Activated CD4-positive, alpha-beta T cell treated with anti-CD3 and anti-CD28 coated beads, Interleukin-2, amount 10 ng/mL, durations not matched to agents 24 days and 14 days (primary cell): ENCODE measurements around the gene C16orf86. TPM values are rescaled to one million over a fixed set of nuclear protein-coding genes. Genes with fewer than 3 reads are reported as not detected.

Source experiments
- DNase-seq: peaks from one replicate; pipeline ENCODE4 v3.0.0; 2022
- H3K27ac Mint-ChIP-seq: one replicate; pipeline ENCODE4 v1.8.0; 2022; ENCODE audit warnings: mild to moderate bottlenecking, mixed read lengths
- H3K27me3 Mint-ChIP-seq: one replicate; pipeline ENCODE4 v1.8.0; 2022; ENCODE audit warnings: mixed read lengths
- H3K36me3 Mint-ChIP-seq: one replicate; pipeline ENCODE4 v1.8.0; 2022; ENCODE audit warnings: low read depth, mild to moderate bottlenecking, mixed read lengths
- H3K4me1 Mint-ChIP-seq: one replicate; pipeline ENCODE4 v1.8.0; 2021; ENCODE audit warnings: mixed read lengths
- H3K4me3 Mint-ChIP-seq: one replicate; pipeline ENCODE4 v1.8.0; 2022; ENCODE audit warnings: mild to moderate bottlenecking, moderate library complexity, mixed read lengths
- H3K9me3 Mint-ChIP-seq: one replicate; pipeline ENCODE4 v1.8.0; 2021; ENCODE audit warnings: mixed read lengths
- intact Hi-C: fragments of 100-400 bp; cut with micrococcal nuclease; formaldehyde crosslinking; loops from one replicate; pipeline ENCODE4 v1.15.1; 2023
- total RNA-seq: library from RNA; stranded (reverse); gene quantifications from 2 replicates; pipeline ENCODE4 v1.2.3, GENCODE V29; 2022

The C16orf86 gene, protein sequence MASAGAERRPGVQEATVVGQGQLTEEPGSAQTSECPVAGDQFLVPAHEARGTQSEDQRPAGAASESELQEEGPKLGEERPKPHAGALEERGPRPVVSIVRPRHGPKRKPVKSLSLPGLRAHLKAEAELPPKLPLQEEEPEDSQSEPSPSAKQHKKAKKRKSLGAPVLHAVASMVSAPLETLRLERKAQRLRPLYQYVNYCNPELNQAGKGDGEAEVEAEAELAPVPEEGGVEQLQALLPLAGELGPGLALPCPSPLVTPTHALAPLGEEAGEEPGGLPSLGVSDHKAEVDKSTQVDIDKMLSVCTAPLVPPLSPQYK
- total RNA-seq = 0.68 and 1.5 TPM in 2 replicates

DNA sequence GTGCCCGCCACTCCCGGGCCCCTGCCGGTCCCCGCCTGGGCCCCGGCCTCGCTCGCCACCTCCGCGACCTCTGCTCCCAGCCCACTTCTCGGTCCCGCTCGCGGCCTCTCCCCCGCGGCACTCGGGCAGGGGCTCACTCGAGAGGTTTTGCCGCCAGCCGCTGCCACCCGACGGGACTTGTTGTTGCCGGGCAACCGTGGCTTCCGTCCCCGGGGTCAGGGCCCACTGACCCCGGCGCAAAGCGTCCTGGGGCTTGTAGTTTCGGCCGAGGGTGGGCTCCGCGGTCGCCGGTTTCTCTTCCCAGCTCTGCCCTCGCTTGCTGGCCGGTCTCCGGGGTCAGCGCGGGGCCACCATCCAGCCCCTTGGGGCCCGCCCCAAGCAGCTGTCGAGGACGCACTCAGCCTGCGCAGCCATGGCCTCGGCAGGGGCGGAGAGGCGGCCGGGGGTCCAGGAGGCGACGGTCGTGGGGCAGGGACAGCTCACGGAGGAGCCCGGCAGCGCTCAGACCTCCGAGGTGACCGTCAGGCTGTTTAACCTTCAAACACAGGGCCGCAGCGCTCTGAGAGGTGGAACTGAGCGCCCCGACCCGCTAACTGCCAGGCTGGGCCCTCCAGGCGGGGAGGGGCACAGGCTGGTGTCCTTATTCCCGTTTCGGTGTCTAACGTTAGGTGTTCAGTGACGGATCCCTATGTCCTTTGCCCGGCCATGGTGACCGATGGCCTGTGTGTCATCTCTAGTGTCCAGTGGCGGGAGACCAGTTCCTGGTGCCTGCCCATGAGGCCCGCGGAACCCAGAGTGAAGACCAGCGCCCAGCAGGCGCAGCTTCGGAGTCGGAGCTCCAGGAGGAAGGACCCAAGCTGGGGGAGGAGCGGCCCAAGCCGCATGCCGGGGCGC, at the start of gene C16orf86, which contains the start of gene ENKD1:
Gene C16orf86 (plus strand): TSS at position 256 of the 894 bp plus-strand sequence. CDS start 157 bp downstream, at position 413.
Gene ENKD1 (minus strand): TSS at position 192 of the 894 bp plus-strand sequence. CDS start 308 bp downstream, outside the sequence.
- DNase-seq = peak; percentile 95
- peaks cover 21% of the 10 kb centered on the region for H3K4me1 Mint-ChIP-seq
- H3K36me3 Mint-ChIP-seq = peaks cover 6% of the 10 kb centered on the region
- H3K4me3 Mint-ChIP-seq = peak within 1 kb of the TSS; percentile 91
- no peaks in the 10 kb centered on the region for H3K9me3 Mint-ChIP-seq
- H3K27me3 Mint-ChIP-seq = no peaks in the 10 kb centered on the region
- intact Hi-C loops = loop anchor here (2.0 to 10.0 kb wide), 3 partner anchors 52 to 1668 kb away; partner anchors contain the start of genes COG8, CTRL, GFOD2 and NIP7
- H3K27ac Mint-ChIP-seq = peak within 1 kb of the TSS; percentile 84

DNA sequence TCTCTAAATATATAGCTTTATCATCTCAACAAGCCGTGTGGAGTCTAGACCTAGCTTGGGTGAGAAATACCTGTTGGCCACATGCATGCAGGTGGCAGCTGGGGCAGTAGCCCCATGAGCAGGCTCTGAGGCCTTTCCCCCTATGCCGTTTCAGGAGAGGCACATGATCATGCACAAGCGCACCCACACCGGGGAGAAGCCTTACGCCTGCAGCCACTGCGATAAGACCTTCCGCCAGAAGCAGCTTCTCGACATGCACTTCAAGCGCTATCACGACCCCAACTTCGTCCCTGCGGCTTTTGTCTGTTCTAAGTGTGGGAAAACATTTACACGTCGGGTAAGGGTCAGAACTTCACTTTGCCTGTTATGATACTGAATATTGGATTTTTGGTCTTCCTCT, 38.4 kb upstream of the C16orf86 start:
- Mint-ChIP-seq H3K4me3 (no peak overlapping the region), H3K4me1 (no peaks in the 10 kb centered on the region), H3K27me3 (no peaks in the 10 kb centered on the region), H3K9me3 (no peaks in the 10 kb centered on the region), H3K27ac (no peak overlapping the region), H3K36me3 (peaks cover 52% of the 10 kb centered on the region)
- intact Hi-C loops = no loop called here
- DNase-seq = no peak

DNA sequence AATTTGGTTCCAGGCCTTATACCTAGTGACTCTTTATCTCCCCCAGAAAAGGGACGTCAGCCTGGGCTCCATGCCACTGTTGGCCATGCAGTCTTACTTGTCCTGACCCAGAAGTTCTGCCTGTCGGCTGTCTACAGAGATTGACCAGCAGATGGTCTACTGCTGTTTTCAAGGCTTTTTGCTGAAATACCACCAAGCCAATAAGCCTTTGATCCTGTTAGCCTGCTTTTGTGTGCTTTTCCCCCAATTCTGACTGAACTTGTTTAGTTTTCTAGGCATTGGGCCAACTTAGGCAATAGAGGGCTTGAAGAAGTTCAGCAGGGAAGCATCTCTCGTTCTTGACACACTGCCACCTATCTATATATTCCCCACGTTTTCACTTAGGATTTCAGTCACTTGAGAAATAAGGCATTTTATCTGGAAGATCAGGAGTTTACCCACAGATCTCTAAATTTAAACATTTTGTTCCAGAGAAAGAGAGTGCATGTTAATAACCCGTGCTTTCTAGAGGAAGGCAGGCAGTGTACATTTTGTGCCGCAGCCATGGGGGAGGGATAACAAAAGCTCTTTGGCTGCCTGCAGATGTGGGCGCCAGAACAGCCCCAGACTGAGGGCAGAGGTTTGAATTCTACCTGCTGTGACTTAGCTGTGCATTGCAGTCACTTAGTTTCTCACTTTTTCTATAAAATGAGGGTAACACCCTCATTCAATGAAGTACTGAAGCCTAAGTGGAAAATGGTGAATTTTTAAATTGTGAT, 34.0 kb upstream of the C16orf86 start:
- Mint-ChIP-seq H3K9me3 (no peaks in the 10 kb centered on the region), H3K36me3 (peaks cover 50% of the 10 kb centered on the region), H3K27me3 (no peaks in the 10 kb centered on the region), H3K4me1 (no peaks in the 10 kb centered on the region), H3K4me3 (no peak overlapping the region), H3K27ac (no peak overlapping the region)
- intact Hi-C loops = no loop called here
- no peak for DNase-seq

- no peaks in the 10 kb centered on the region for H3K27me3 Mint-ChIP-seq
- H3K9me3 Mint-ChIP-seq = no peaks in the 10 kb centered on the region
- DNase-seq = no peak
- no peaks in the 10 kb centered on the region for H3K4me1 Mint-ChIP-seq
- H3K27ac Mint-ChIP-seq = no peak overlapping the region
- intact Hi-C loops = no loop called here
- no peak overlapping the region for H3K4me3 Mint-ChIP-seq
- peaks cover 42% of the 10 kb centered on the region for H3K36me3 Mint-ChIP-seq
Observed at GRCh38 chr16:67636713-67637112, 29.9 kb upstream of the C16orf86 start.

DNA sequence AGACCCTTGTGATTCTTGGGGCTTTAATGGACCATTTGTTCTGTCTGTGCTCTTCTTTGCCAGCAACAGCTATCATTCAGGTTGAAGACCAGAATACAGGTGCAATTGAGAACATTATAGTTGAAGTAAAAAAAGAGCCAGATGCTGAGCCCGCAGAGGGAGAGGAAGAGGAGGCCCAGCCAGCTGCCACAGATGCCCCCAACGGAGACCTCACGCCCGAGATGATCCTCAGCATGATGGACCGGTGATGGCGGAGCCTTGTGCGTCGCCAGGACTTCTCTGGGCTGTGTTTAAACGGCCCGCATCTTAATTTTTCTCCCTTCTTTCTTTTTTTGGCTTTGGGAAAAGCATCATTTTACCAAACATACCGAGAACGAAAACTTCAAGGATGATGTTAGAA, 29.0 kb upstream of the C16orf86 start:
- no peak for DNase-seq
- H3K4me3 Mint-ChIP-seq = no peak overlapping the region
- H3K4me1 Mint-ChIP-seq = no peaks in the 10 kb centered on the region
- no peaks in the 10 kb centered on the region for H3K27me3 Mint-ChIP-seq
- intact Hi-C loops = no loop called here
- H3K27ac Mint-ChIP-seq = no peak overlapping the region
- H3K9me3 Mint-ChIP-seq = no peaks in the 10 kb centered on the region
- peaks cover 35% of the 10 kb centered on the region for H3K36me3 Mint-ChIP-seq

- H3K4me1 Mint-ChIP-seq = peaks cover 12% of the 10 kb centered on the region
- H3K4me3 Mint-ChIP-seq = no peak overlapping the region
- H3K27me3 Mint-ChIP-seq = no peaks in the 10 kb centered on the region
- no peak for DNase-seq
- peaks cover 20% of the 10 kb centered on the region for H3K36me3 Mint-ChIP-seq
- intact Hi-C loops = no loop called here
- H3K9me3 Mint-ChIP-seq = no peaks in the 10 kb centered on the region
- no peak overlapping the region for H3K27ac Mint-ChIP-seq
Observed at GRCh38 chr16:67641779-67642708, 24.6 kb upstream of the C16orf86 start.

DNA sequence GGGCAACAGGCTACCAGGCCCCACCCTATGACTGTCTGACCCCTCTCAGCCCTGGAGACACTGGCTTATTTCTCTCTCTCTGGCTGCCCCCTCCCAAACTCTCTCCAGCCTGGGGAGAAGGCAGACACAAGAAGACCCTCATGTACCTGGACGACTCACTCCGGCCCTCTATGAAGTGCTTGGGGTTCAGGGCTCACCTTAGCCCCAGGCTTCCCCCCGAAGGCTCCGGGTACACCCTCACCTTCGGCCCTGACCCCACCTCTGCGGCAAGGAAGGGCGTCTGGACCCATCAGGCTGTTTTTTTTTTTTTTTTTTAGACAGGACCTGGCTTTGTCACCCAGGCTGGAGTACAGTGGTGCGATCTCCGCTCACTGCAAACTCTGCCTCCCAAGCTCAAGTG, 22.6 kb upstream of the C16orf86 start:
- H3K27ac Mint-ChIP-seq = peak overlapping the region; percentile 74
- no peaks in the 10 kb centered on the region for H3K27me3 Mint-ChIP-seq
- H3K9me3 Mint-ChIP-seq = no peaks in the 10 kb centered on the region
- H3K36me3 Mint-ChIP-seq = peaks cover 17% of the 10 kb centered on the region
- peak overlapping the region; percentile 88 for H3K4me3 Mint-ChIP-seq
- no peak for DNase-seq
- peaks cover 15% of the 10 kb centered on the region for H3K4me1 Mint-ChIP-seq
- intact Hi-C loops = loop anchor here (1.0 to 2.0 kb wide), 4 partner anchors 17 to 163 kb away; partner anchors contain the start of genes ACD, ATP6V0D1, CTCF and PARD6A

GRCh38 chr16:67645397-67646121, 21.1 kb upstream of the C16orf86 start:
- no peaks in the 10 kb centered on the region for H3K9me3 Mint-ChIP-seq
- no peak for DNase-seq
- peaks cover 26% of the 10 kb centered on the region for H3K36me3 Mint-ChIP-seq
- intact Hi-C loops = loop anchor here (1.0 to 2.0 kb wide), 3 partner anchors 15 to 165 kb away; partner anchors contain the start of genes ACD, ATP6V0D1 and PARD6A
- H3K27ac Mint-ChIP-seq = peak overlapping the region; percentile 88
- H3K27me3 Mint-ChIP-seq = no peaks in the 10 kb centered on the region
- peaks cover 17% of the 10 kb centered on the region for H3K4me1 Mint-ChIP-seq
- H3K4me3 Mint-ChIP-seq = peak overlapping the region; percentile 88

GRCh38 chr16:67647111-67647651, 19.4 kb upstream of the C16orf86 start:
- Mint-ChIP-seq H3K27ac (no peak overlapping the region), H3K36me3 (peaks cover 41% of the 10 kb centered on the region), H3K4me3 (peak overlapping the region; percentile 76), H3K4me1 (peaks cover 23% of the 10 kb centered on the region), H3K27me3 (no peaks in the 10 kb centered on the region), H3K9me3 (no peaks in the 10 kb centered on the region)
- intact Hi-C loops = no loop called here
- no peak for DNase-seq

GRCh38 chr16:67647681-67648080, 18.9 kb upstream of the C16orf86 start:
- H3K9me3 Mint-ChIP-seq = no peaks in the 10 kb centered on the region
- H3K4me1 Mint-ChIP-seq = peaks cover 23% of the 10 kb centered on the region
- no peaks in the 10 kb centered on the region for H3K27me3 Mint-ChIP-seq
- intact Hi-C loops = no loop called here
- no peak overlapping the region for H3K27ac Mint-ChIP-seq
- peaks cover 43% of the 10 kb centered on the region for H3K36me3 Mint-ChIP-seq
- no peak overlapping the region for H3K4me3 Mint-ChIP-seq
- no peak for DNase-seq

GRCh38 chr16:67648088-67648763, 18.4 kb upstream of the C16orf86 start:
- H3K9me3 Mint-ChIP-seq = no peaks in the 10 kb centered on the region
- H3K27ac Mint-ChIP-seq = no peak overlapping the region
- intact Hi-C loops = no loop called here
- DNase-seq = no peak
- H3K4me3 Mint-ChIP-seq = no peak overlapping the region
- H3K27me3 Mint-ChIP-seq = no peaks in the 10 kb centered on the region
- peaks cover 43% of the 10 kb centered on the region for H3K36me3 Mint-ChIP-seq
- H3K4me1 Mint-ChIP-seq = peaks cover 23% of the 10 kb centered on the region
